ENCODE measurements around the gene ADAM12.

The ADAM12 gene

DNA sequence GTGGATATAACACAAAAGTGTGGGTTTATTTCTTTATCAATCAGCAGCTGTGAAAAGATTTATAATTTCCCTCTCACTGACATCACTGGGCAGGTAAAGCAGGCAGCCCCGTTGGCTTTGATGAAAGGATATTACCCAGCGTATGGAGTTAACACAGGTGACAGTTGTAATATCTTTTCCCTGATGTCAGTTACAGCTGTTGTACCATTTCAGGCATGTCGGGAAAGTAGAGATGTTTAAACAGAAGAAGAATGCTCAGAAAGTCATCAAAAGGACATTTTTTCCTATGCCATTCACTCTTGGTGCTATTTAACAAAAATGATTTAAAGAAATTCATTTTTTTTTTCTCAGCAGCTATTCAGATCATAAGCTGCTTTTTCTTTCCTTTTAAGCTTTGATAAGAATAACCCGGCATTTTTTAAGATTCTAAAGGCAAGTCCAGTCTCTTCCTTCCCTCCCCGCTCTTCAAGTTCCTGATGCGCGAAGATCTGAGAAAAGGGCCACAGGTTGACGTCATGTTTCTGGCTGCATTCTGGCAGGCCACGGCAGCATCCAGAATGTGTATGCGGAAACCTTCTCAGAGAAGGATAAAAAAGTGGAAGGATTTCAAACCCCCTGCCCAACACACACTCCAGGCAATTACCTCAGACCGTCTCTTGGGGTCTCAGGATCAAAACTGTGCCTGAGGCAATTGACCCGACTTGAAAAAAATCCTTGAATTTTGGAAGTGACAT, 32.5 kb upstream of the ADAM12 start:
- no peak for DNase-seq (ENCODE audit: extremely low spot score)
- CTCF ChIA-PET, result interaction anchor here (0.7 kb wide), 1 partner anchor 213 kb away, joined by 4 read pairs; no protein-coding TSS in a partner anchor
- POLR2A ChIA-PET, result no interaction called here
- TF ChIP-seq NFRKB (IDR thresholded peaks at IDR 0.05) (no peak), FOXM1 (IDR thresholded peaks at IDR 0.05; ENCODE audit: borderline replicate concordance) (no peak)

DNA sequence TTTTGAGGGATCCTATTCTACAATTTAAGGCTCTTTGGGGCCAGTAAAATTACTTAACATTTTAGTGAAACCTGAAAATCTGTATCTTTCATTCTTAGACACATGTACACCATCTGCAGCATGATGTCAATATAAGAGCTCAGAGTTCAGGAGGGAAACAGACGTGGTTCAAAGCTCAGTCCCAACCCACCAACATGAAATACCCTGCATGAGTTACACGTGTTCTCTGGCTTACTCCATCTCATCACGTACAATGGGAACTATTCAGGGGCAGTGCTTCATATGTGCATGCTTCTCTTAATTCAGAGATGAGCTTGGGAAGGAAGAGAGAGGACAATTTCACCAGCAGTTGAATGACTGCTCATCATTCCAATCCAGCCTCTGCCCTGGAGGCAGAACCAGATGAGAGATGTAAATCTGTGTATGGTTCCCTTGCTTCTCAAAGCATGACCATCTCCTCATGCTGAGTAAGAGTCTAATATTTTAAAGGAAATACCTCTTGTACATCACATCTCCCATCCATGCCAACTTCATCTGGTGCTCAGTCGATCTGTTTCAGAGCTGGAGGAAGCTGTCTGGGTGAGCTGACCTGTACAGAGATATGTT, 29.0 kb upstream of the ADAM12 start:
- ChIA-PET CTCF (interaction anchor here (0.6 to 0.8 kb wide), 2 partner anchors 10 to 142 kb away, joined by 3 read pairs; no protein-coding TSS in a partner anchor), POLR2A (no interaction called here)
- TF ChIP-seq CTBP1 (IDR thresholded peaks at IDR 0.05; ENCODE audit: borderline replicate concordance) (no peak), ELF4 (IDR thresholded peaks at IDR 0.05) (no peak), HDGF (IDR thresholded peaks at IDR 0.05; ENCODE audit: borderline replicate concordance) (no peak), SP1 (IDR thresholded peaks at IDR 0.05) (no peak), NFRKB (IDR thresholded peaks at IDR 0.05) (no peak), L3MBTL2 (conservative IDR thresholded peaks at IDR 0.05) (no peak), ARNT (IDR thresholded peaks at IDR 0.05) (no peak), FOXA1 (IDR thresholded peaks at IDR 0.05) (no peak), TARDBP (IDR thresholded peaks at IDR 0.05) (no peak), BHLHE40 (IDR thresholded peaks at IDR 0.05; ENCODE audit: borderline replicate concordance) (no peak), FOXM1 (IDR thresholded peaks at IDR 0.05; ENCODE audit: borderline replicate concordance) (no peak), ZNF384 (IDR thresholded peaks at IDR 0.05) (no peak), FOXK2 (IDR thresholded peaks at IDR 0.05) (no peak)
- TF ChIP-seq, protein P1, sequence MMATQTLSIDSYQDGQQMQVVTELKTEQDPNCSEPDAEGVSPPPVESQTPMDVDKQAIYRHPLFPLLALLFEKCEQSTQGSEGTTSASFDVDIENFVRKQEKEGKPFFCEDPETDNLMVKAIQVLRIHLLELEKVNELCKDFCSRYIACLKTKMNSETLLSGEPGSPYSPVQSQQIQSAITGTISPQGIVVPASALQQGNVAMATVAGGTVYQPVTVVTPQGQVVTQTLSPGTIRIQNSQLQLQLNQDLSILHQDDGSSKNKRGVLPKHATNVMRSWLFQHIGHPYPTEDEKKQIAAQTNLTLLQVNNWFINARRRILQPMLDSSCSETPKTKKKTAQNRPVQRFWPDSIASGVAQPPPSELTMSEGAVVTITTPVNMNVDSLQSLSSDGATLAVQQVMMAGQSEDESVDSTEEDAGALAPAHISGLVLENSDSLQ (IDR thresholded peaks at IDR 0.05), result no peak

DNA sequence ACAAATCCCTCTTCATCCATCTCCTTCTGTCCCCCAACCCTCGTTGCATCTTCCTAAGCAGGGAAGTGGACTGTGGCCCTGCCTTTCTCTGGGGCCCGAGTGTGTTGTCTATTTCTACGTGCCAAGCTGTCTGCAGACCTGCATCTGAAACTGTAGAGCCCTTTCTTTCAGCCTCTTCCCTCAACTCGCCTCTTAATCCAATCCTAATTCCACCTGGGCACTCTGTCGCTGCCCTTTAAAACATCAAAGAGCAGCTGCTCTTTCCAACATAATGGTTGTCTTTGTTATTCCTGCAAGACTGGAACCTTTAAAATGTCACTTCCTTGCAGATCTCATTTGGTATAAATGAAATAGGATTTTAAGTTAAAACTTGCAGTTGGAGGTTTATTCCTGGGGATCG, 21.5 kb upstream of the ADAM12 start:
- ChIA-PET POLR2A (no interaction called here), CTCF (no interaction called here)
- no peak for DNase-seq (ENCODE audit: extremely low spot score)
- TF ChIP-seq TARDBP (IDR thresholded peaks at IDR 0.05) (no peak), BHLHE40 (IDR thresholded peaks at IDR 0.05; ENCODE audit: borderline replicate concordance) (no peak), NFRKB (IDR thresholded peaks at IDR 0.05) (no peak), LEF1 (IDR thresholded peaks at IDR 0.05; ENCODE audit: borderline replicate concordance) (no peak), ARNT (IDR thresholded peaks at IDR 0.05) (no peak), FOXM1 (IDR thresholded peaks at IDR 0.05; ENCODE audit: borderline replicate concordance) (no peak), SUZ12 (IDR thresholded peaks at IDR 0.05) (no peak), SP1 (IDR thresholded peaks at IDR 0.05) (no peak), FOXK2 (IDR thresholded peaks at IDR 0.05) (no peak), CTBP1 (IDR thresholded peaks at IDR 0.05; ENCODE audit: borderline replicate concordance) (no peak), ELF4 (IDR thresholded peaks at IDR 0.05) (no peak), L3MBTL2 (conservative IDR thresholded peaks at IDR 0.05) (no peak), HDGF (IDR thresholded peaks at IDR 0.05; ENCODE audit: borderline replicate concordance) (no peak), FOXA1 (IDR thresholded peaks at IDR 0.05) (no peak), ZNF384 (IDR thresholded peaks at IDR 0.05) (no peak)
- TF ChIP-seq, protein P1 (IDR thresholded peaks at IDR 0.05), result no peak

More for the DNA sequence above, 29.0 kb upstream of the ADAM12 start:
- DNase-seq (ENCODE audit: extremely low spot score), result no peak

DNA sequence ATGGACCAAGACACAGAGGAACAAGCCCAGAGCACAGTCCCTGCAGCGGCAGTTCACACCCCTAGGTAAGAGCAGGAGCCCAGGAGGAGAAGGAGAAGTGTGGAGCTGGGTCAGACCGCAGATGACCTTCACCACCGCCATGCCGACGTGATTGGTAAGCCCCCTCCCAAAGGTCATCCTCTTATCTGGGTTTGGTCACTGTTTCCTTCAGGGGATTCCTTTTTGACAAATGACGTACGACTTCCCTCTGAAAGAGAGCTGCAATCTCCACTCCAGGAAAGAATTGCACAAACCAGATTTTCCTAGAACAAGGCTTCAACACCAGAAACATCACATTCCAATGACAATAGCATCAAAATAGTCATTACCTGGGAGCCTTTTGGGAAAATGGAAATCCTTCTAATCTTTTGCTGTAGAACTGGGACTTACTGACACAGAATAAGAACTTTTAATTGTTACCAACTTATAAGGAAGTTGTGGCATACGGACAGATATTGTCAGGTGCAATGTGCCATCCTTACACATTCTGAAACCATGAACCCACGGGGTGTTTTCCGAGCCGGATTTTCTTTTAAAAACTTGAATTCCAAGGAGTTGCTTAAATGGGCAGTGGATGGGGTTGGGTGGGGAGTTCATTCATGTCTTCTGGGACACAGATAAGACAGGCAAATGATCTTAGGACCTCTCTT, 20.8 kb upstream of the ADAM12 start:
- TF ChIP-seq L3MBTL2 (conservative IDR thresholded peaks at IDR 0.05) (no peak), FOXM1 (IDR thresholded peaks at IDR 0.05; ENCODE audit: borderline replicate concordance) (no peak), ZNF384 (IDR thresholded peaks at IDR 0.05) (no peak), LEF1 (IDR thresholded peaks at IDR 0.05; ENCODE audit: borderline replicate concordance) (no peak), HDGF (IDR thresholded peaks at IDR 0.05; ENCODE audit: borderline replicate concordance) (no peak), FOXA1 (IDR thresholded peaks at IDR 0.05) (no peak), ELF4 (IDR thresholded peaks at IDR 0.05) (no peak), NFRKB (IDR thresholded peaks at IDR 0.05) (no peak), CTBP1 (IDR thresholded peaks at IDR 0.05; ENCODE audit: borderline replicate concordance) (no peak), ARNT (IDR thresholded peaks at IDR 0.05) (no peak), TARDBP (IDR thresholded peaks at IDR 0.05) (no peak), FOXK2 (IDR thresholded peaks at IDR 0.05) (no peak), SP1 (IDR thresholded peaks at IDR 0.05) (no peak)
- TF ChIP-seq, protein P1 (IDR thresholded peaks at IDR 0.05), result no peak
- no peak for DNase-seq (ENCODE audit: extremely low spot score)
- CTCF ChIA-PET, result no interaction called here
- POLR2A ChIA-PET, result no interaction called here

- ChIA-PET CTCF (interaction anchor here (0.9 kb wide), 1 partner anchor 10 kb away, joined by 3 read pairs; no protein-coding TSS in a partner anchor), POLR2A (no interaction called here)
- TF ChIP-seq FOXM1 (IDR thresholded peaks at IDR 0.05; ENCODE audit: borderline replicate concordance) (no peak), HDGF (IDR thresholded peaks at IDR 0.05; ENCODE audit: borderline replicate concordance) (no peak), TARDBP (IDR thresholded peaks at IDR 0.05) (no peak), ARNT (IDR thresholded peaks at IDR 0.05) (no peak), FOXK2 (IDR thresholded peaks at IDR 0.05) (no peak), ZNF384 (IDR thresholded peaks at IDR 0.05) (no peak), LEF1 (IDR thresholded peaks at IDR 0.05; ENCODE audit: borderline replicate concordance) (no peak), L3MBTL2 (conservative IDR thresholded peaks at IDR 0.05) (no peak), SP1 (IDR thresholded peaks at IDR 0.05) (no peak)
- DNase-seq (ENCODE audit: extremely low spot score), result no peak
Measured at GRCh38 chr10:126407831-126408230, 19.6 kb upstream of the ADAM12 start.
